NCI-H2227 (cell line): Measurements from ENCODE around the gene REV1.
A peak's percentile ranks its signal among the peaks of the same experiment; 100 is the strongest.
"Not testable (repeated sequence)": the region's sequence is repeated elsewhere in the genome, so short reads cannot be mapped to it uniquely, and the experiment has no call there.

ENCODE experiments used
- DNase-seq: peaks from one replicate; lab custom pipeline; 2025; ENCODE audit not compliant: unreplicated experiment; lab: John Stamatoyannopoulos, UW

The REV1 gene

GRCh38 chr2:99404797-99405669 is 84.8 kb downstream of the REV1 start:
- no peak for DNase-seq

GRCh38 chr2:99404039-99404796 is 85.6 kb downstream of the REV1 start:
- peak; percentile 5 for DNase-seq

- DNase-seq: peak; percentile 8
Observed at GRCh38 chr2:99403524-99403923, 86.3 kb downstream of the REV1 start.

GRCh38 chr2:99403084-99403483 is 86.7 kb downstream of the REV1 start:
- DNase-seq: no peak

- DNase-seq: no peak
Observed at GRCh38 chr2:99401841-99402240, 88.0 kb downstream of the REV1 start.

- DNase-seq: no peak
Observed at GRCh38 chr2:99399795-99400194, 90.0 kb downstream of the REV1 start.

GRCh38 chr2:99399063-99399462 is 90.8 kb downstream of the REV1 start:
- DNase-seq: no peak

- no peak for DNase-seq
Observed at GRCh38 chr2:99398303-99398702, 91.5 kb downstream of the REV1 start.

- no peak for DNase-seq
Observed at GRCh38 chr2:99397266-99397920, 92.4 kb downstream of the REV1 start.

- no peak for DNase-seq
Observed at GRCh38 chr2:99395589-99396130, 94.2 kb downstream of the REV1 start.

- DNase-seq: no peak
Observed at GRCh38 chr2:99389946-99390345, 99.9 kb downstream of the REV1 start.

GRCh38 chr2:99389371-99389770 is 100.4 kb downstream of the REV1 start:
- no peak for DNase-seq

GRCh38 chr2:99388892-99389291 is 100.9 kb downstream of the REV1 start:
- no peak for DNase-seq

GRCh38 chr2:99386011-99386410 is 103.8 kb downstream of the REV1 start:
- DNase-seq: no peak

- no peak for DNase-seq
Observed at GRCh38 chr2:99382143-99382542, 107.7 kb downstream of the REV1 start.

GRCh38 chr2:99380376-99381010 is 109.3 kb downstream of the REV1 start:
- DNase-seq: no peak

- no peak for DNase-seq
Observed at GRCh38 chr2:99377879-99378278, 111.9 kb downstream of the REV1 start.

GRCh38 chr2:99376254-99376864 is 113.5 kb downstream of the REV1 start:
- no peak for DNase-seq

- DNase-seq: no peak
Observed at GRCh38 chr2:99374747-99375146, 115.1 kb downstream of the REV1 start.

GRCh38 chr2:99373144-99373543 is 116.7 kb downstream of the REV1 start:
- no peak for DNase-seq

GRCh38 chr2:99368854-99369253 is 121.0 kb downstream of the REV1 start:
- DNase-seq: not testable (repeated sequence)
